Stimulated activated CD4-positive, alpha-beta T cell treated with anti-CD3 and anti-CD28 coated beads, Interleukin-12 subunit alpha, Interleukin-12 subunit beta, amount 100 ng/mL, for 24 hours (primary cell): ENCODE results near the gene EBNA1BP2.
"Not testable (repeated sequence)": the region's sequence is repeated elsewhere in the genome, so short reads cannot be mapped to it uniquely, and the experiment has no call there.

Experiments used
- DNase-seq, 2 experiments: peaks; one replicate each; pipeline ENCODE4 v3.0.0-alpha.2; 2020; ENCODE audit warnings: low read depth in 2 of 2

The EBNA1BP2 gene

DNA sequence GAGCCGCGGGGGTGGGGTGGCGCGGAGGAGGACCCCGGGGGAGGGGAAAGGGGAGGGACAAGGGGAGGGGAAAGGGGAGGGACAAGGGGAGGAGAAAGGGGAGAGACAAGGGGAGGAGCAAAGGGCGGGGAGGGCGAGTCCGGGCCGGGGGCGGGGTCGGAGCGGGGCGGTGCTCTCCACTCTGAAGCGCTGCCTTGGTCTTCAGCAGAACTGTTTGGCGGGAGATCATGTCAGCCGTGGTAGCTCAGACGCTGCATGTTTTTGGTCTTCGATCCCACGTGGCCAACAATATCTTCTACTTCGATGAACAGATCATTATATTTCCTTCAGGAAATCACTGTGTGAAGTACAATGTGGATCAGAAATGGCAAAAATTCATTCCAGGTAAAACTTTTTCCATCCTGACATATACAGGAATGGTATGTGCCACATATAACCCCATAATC is 460 bp upstream of the EBNA1BP2 start:
- DNase-seq, result peak; percentile 71 to 82

DNA sequence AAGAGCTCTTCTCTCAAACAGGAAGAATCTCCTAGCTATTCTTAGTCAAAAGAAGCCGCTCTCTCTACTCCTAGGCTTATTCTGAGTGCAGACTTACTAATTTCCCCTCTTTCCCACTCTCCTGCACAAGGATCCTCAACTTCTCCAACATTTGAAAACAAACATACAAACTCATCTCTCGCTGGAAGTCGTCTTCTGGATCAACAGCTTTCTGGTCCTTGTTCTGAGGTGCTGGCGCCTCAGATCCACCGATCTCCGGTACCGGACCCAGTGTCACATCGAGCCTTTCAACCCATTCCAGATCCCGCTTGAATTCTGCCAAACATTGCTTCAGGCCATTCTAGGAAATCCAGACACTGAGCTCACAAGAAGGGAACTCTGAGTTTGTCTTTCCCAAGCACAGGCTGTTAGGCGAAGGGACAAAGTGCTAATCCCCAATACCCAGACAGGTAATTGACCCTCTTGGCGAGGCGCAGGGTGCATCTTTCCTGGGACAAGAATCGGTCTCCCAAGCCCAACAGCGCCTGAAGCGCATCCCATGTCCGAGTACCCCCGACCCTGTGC is 696 bp downstream of the EBNA1BP2 start:
- no peak for DNase-seq

DNA sequence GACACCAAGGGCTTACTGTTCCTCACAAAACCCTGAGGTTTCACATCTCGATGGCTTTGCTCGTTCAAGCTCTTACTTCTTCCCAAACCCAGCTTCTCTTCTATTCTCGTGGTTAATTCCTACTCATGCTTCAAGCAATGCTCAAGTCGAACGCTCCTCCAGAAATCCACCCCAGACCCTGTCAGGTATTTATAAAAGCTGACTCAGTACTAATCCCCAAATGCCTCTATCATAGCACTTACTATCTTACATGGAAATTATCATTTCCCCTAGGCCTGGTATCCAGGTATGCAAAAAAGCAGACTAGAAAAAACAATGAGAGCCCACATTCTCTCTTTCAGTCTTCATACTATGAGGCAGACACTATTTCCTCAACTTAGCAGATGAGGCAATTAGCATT is 6.3 kb downstream of the EBNA1BP2 start:
- DNase-seq, result no peak

DNA sequence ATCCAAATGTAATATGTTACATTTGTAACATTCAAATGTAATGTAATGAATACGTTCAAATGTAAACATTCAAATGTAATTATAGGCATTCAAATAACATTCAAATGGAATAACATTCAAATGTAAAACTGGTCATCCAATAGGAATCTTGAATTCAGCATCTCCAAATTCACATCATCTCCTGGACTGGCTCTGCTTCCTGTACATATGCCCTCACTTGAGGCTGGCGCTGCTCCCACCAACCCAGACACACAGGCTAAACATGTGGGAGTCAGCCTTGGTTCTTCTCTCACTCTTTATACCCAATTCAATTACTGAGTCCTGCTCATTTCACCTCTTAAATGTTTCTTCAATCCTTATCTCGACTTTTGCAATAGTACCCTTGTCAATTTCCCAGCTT is 6.9 kb downstream of the EBNA1BP2 start:
- DNase-seq, result no peak

DNA sequence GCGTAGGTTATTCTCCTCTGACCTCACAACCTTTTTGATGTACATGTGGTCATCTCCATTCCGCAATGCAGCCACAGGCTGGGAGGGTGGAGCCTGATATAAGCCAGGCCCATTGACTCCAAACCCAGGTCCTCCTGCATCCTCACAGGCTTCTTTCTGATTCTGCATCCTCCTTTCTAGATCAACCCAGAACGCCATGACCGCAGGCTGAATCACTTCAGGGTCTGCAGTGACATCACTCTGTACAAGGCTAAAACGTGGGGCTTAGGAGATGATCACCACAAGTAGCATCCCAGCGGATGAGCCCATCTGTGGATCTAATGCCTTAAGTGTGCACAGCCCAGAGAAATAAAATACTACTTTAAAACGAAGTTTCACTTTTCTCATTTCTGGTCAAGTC is 16.1 kb downstream of the EBNA1BP2 start:
- no peak for DNase-seq

DNA sequence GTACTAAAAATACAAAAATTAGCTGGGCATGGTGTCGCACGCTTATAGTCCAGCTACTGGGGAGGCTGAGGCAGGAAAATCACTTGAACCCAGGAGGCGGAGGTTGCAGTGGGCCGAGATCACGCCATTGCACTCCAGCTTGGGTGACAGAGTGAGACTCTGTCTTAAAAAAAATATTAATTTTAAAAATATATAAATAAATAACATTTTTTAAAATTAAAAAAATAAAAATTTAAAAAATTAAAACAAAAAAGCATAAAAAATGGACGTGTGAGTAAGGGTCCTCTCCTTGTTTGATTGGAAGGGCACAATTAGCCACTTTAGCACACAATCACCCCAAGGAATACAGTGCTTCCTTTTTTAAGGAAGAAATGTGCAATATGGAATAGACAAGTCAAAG is 18.6 kb downstream of the EBNA1BP2 start:
- DNase-seq, result no peak

DNA sequence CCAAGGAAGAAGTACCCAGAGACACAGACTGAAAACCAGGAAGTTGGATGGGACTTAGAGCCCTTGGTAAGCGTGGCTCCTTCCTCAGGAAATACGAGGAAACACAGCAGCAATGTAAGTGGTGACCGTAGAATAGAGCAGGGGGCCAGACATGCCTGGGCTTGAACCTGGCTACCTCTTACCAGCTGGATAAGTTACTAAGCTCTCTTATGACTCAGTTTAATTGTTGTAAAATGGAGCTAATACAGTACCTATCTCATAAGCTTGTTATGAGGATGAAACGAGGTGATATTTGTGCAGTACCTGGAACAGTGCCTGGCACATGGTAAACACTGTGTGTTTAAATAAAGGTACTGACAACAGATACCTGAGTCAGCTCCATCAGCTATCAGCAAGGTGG is 19.2 kb downstream of the EBNA1BP2 start:
- no peak for DNase-seq

DNA sequence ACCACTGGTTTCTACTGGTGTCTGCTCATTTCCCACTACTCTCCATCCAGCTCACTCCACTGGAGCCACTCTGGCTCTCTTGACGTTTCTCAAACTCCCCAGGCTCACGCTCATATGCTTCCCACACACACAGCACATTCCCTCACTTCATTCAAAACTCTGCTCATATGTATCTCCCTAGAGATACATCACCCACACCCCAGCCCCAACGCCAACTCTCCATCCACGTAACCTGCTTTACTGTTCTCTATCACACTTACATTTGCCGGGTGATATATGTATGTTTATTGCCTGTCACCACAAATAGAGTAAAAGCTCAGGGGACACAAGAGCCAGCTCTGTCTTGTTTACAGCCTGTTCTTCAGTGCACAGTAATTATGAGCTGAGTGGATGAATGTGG is 22.2 kb downstream of the EBNA1BP2 start:
- no peak for DNase-seq

DNA sequence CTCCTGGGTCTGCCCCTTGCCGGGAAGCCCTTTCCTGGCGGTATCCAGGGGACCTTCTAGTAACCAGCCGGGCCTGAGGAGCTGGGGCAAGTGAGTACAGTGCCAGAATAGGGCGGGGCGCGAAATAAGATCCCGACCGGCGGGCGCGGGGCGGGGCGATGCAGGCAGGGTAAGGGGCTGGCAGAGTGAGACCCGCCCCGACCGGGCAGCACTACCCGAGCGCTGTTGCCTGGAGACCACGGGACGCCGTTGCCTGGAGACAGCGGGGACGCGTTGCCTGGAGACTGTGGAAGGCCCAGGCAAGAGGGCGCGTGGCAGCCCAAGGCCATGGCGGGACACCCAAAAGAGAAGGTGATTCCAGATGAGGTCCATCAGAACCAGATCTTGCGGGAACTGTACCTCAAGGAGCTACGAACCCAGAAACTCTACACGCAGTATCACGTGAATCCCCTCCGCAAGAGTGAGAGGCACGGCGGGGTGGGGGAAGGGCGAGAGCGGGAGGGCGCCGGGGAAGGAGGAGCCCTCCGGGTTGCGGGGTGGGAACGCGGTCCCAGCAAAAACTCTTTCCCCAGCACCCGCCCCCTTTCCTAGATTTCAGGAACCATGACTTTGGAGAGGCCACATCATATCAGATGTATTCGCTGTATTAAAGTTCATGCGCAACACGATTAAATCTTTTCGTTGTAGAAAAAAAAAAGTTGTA is 24.3 kb downstream of the EBNA1BP2 start:
- DNase-seq, result peak; percentile 12 to 38

DNA sequence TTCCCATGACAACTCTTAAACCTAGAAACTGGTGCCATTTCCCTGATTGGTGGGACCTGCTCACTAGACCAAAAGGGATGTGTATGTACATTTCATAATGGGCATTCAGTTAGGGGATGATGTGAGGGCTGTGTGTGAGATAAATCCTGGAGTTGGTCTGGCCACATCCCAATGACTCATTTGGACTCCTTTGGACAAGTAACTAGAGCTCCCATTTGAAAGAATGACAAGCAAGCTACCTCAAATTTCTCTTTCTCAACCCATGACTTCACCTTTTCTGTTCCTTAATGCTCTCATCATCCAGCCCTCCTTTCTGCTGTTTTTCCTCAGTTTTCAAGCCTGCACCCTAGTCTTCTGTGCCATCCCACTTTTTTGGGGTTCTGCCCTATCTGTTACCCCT is 27.9 kb downstream of the EBNA1BP2 start:
- DNase-seq, result no peak

DNA sequence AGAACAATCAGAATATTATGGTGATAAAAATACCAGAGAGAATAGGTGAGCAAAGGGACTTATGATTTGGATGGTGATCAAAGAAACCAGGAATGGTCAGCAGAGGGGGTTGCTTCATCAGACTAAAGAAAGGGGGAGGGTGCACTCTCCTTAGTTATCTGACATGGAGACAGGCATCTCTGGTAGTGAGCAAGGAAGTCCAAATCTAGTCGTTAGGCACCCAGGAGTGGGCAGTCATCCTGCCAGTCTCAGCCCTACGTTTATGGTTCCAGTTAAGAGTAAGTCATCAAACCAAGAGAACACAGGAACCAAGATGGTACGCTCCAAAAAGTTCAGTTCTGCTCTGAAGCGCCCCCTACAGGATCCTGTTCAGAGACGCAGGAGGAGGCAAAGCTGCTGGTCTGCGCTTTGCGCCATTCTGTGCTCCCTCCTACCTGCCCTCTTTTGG is 28.6 kb downstream of the EBNA1BP2 start:
- peak in 1 of 2 experiments; percentile 5 for DNase-seq

DNA sequence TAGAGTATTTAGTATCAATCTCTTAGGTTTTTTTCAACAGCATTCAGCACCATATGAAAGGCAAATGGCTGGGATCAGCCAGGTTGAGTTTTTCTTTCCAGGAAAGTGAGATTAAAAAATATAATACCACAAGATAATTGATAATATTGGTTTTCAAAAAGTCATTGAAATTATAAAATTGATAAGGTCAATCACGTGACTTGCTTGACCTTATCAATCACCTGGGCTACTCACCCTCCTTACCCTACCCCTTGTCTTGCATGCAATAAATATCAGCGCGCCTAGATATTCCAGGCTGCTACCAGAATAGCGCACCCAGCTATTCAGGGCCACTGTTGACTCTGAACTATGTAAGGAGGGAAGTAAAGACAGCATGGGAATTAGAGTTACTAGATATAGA is 31.5 kb downstream of the EBNA1BP2 start:
- DNase-seq, result no peak

DNA sequence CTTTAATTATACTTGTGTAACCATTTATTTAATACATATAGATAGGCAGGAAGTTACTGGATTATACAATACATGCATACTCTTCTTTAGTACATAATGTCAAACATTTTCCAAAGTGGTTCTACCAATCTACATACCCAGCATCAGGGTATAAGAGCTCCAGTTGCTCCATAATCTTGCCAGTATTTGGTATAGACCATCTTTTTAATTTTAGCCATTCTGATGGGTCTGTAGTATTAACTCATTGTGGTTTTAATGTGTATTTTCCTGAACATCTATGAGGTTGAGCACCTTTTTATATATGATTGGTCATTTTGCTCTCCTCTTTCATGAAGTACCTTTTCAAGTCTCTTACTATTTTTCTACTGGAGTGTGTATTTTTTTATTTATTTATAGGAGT is 32.1 kb downstream of the EBNA1BP2 start:
- DNase-seq, result no peak

DNA sequence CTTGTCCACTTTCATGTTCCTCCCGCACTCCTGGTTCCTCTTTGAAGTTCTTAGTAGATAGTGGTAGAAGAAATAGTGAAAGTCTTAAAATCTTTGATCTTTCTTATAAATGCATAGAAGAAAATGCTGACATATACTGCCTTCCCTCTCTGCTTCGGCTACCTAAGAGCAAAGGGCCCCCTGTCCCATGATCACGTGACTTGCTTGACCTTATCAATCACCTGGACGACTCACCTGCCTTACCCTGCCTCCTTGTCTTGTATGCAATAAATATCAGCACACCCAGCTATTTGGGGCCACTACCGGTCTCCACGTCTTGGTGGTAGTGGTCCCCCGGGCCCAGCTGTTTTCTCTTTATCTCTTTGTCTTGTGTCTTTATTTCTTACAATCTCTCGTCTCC is 32.8 kb downstream of the EBNA1BP2 start:
- not testable (repeated sequence) for DNase-seq

DNA sequence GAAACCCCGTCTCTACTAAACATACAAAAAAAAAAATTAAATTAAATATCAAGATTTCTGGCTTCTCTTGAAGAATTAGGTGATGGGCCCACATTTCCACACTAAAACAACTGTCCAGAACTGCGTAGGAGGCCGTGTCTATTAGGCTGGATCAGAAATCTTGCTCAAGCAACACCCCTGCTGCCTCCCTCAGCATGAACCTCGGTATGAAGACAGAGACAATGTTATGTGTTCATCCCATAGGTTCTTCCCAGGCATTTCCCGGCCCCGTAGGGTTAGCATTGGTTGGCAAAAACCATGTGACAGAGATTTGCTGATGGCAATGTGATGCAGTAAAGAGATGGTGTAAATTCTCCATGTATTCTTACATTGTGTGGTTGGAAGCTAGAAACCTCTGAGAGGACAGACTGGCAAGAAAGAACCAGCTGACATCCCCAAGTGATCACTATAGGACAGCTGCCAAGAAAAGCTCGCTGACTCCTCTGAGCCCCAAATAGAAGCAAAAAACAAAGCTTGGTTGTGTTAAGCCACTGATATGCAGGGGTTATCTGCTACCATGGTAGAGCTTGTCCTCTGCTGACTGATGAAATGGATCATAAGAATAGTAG is 34.5 kb downstream of the EBNA1BP2 start:
- DNase-seq, result no peak

DNA sequence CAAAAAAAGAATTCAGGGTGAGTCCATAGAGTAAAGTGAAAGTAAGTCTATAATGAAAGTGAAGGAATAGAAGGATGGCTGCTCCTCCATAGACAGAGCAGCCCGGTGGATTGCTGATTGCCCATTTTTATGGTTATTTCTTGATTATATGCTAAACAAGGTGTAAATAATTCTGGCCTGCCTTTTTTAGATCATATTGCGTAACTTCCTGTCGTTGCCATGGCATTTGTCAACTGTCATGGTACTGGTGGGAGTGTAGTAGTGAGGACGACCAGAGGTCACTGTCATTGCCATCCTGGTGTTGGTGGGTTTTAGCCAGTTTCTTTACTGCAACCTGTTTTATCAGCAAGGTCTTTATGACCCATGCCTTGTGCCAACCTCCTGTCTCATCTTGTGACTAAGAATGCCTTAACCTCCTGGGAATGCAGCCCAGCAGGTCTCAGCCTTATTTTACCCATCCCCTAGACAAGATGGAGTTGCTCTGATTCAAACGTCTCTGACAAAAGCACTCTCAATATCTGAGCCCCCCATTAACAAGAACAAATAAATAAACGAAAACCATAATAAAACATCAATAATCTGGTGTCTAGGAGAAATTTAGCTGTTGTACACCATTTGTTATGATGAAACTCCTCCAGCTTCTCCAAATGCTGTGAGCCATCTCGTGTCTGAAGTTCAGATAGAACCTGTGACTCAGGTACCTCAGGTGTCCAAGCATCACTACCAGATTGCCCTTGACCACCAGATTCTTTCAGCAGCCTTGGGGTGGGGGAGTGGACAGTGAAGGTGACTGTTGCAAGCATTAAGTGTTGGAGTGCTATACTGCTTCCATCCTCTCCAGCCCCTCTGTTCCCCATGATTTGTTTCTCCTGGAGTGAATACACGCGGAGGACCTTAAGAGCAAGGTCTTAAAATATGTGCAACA is 36.0 kb downstream of the EBNA1BP2 start:
- no peak for DNase-seq

DNA sequence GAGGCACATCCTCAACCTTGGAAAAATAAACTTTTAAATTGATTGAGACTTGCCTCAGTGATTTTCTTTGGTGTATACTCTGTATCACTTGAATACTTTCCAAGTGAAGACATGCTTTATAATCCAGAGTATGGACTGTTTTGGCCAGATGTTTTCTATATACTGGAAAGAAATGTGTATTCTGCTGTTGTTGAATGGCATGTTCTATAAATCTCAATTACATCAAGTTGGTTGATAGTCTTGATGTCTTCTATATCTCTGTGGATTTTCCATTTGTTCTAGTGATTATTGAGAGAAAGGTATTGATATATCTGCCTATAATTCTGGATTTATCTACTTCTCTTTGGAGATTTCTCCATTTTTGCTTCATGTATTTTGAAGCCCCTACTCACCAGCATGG is 37.5 kb downstream of the EBNA1BP2 start:
- no peak for DNase-seq

DNA sequence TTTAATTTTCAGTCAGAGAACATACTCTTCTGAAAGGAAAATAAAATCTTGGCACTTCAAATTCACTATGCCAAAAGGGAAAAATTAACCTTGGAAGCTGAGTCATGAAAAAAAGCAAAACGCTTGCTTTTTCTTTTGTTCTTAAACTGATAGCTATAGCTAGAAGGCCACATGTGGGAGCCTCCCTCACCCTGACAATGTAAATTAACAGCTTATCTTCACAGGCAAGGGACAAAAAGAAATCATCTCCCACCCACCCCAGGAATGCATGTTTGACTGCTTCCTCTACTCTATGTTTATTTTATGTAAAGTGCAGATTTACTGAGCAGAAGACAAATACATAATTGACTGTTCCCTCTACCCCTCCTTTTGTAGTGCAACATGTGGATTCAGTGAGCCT is 38.0 kb downstream of the EBNA1BP2 start:
- DNase-seq, result no peak

DNA sequence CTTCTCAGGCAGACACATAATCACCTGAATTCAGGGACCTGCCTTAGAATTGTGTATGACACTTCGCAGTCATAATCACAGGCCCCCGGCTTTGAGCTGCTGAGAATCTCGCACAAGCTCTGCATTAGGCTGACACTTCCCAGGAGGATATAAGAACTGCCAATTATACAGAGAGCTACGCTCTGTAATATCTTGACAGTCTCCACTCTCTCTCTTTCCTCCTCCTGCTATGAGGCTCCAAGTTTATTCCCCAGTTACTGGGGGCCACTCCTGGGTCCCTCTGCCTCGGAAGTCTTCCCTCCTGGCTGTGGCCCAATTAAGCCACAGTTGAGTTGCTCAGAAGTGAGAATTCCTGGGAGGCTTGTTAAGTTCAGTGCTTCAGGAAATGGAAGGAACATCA is 42.7 kb downstream of the EBNA1BP2 start:
- no peak for DNase-seq

DNA sequence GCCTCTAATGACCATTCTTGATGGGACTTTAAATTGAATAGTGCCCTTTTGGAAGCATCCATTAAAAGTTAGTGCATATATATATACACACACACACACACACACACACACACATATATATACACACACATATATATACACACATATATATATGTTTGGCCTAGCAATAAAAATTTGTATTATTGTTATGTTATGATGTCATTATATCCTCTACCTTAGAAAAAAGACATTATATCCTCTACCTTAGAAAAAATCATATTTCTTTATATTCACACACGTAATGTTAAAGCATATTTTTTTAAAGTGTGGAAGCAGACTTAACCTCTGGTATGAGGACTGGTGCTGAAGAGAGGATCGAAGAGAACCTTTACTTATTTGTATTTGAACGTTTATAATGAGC is 43.3 kb downstream of the EBNA1BP2 start:
- no peak for DNase-seq

DNA sequence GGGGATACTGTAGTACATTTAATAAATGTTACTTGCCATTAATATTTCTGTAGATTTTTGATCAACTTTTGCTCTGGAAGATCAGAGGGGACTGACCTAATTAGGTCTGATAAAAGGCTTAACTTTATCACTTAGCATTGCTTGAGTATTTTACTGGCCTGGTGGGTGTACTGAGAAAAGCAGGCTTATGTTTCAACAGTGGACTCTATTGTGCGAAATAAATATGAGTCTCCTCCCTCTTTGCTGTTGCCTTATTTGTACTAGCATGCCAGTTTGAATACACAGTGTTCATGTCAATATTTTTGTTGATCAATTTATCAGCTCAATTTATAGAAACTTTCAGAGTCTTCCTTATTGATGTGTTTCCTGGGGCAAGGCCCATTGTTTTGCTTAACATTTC is 49.1 kb downstream of the EBNA1BP2 start:
- DNase-seq, result no peak

DNA sequence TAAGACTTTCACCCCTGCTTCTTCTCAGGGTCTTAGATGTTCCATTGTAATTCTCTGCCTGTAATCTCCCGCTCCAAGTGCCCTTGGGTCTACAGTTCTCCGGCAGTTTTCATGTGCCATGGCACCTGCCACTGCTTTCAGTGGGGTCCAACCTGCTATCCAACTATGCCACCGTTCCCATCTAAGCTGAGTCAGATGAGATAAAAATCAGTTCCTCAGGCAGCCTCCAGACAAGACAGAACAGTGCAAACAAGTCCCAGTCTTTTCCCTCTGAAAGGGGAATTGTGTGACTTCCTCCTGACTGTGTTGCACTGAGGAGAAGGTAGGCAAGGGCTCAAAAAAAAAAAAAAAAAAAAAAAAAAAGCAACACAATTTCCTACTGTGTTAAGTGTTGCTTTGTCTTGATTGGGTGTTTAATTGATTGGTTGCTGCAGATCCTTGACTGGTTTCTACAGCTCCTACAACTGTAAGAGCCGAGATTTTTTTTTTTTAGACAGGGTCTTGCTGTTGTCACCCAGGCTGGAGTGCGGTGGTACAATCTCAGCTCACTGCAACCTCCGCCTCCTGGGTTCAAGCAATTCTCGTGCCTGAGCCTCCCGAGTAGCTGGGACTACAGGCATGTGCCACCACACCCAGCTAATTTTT is 50.7 kb downstream of the EBNA1BP2 start:
- DNase-seq, result no peak
